ENCODE measurements around the gene FGGY. TPM values are rescaled to one million over a fixed set of nuclear protein-coding genes. Genes with fewer than 3 reads are reported as not detected.
A peak's percentile ranks its signal among the peaks of the same experiment; 100 is the strongest.

Gene FGGY
- total RNA-seq, 2 donors from 2014 or later, result 12.2 to 17.4 TPM

DNA sequence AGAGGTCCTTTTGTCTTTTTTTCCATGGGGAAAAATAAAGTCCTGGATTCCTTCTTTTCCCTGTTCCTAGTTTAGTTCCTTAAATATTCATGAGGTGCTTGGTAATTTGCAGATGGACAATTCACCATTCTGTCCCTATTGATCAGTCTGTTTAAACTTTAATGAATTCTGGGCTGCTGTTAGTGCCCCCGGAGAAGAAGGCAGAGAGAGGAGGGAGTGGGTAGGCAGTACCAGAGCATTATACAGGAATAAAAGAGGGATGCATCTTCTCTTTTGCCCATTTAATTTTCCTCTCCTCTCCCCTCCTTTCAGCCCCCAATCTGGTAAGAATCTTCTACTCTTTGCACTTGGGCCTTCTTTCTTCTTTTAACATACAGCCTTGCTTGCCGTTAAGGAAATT, 25.9 kb downstream of the FGGY start:
- Histone ChIP-seq H3K27ac (peak overlapping the region in 2 of 4 donors; percentile 19 to 25), H3K9me3 (no peaks in the 10 kb centered on the region), H3K4me1 (peaks cover 5% of the 10 kb centered on the region), H3K36me3 (replicated peaks in 1 of 2; ENCODE audit: insufficient read depth in 1 of 2, low read depth in 2 of 2) (no peaks in the 10 kb centered on the region), H3K4me3 (no peak overlapping the region), H3K27me3 (no peaks in the 10 kb centered on the region)
- intact Hi-C loops (cut with DNase I), result no loop called here
- TF ChIP-seq POLR2A (IDR thresholded peaks at IDR 0.05), result no peak
- TF ChIP-seq, protein P1, sequence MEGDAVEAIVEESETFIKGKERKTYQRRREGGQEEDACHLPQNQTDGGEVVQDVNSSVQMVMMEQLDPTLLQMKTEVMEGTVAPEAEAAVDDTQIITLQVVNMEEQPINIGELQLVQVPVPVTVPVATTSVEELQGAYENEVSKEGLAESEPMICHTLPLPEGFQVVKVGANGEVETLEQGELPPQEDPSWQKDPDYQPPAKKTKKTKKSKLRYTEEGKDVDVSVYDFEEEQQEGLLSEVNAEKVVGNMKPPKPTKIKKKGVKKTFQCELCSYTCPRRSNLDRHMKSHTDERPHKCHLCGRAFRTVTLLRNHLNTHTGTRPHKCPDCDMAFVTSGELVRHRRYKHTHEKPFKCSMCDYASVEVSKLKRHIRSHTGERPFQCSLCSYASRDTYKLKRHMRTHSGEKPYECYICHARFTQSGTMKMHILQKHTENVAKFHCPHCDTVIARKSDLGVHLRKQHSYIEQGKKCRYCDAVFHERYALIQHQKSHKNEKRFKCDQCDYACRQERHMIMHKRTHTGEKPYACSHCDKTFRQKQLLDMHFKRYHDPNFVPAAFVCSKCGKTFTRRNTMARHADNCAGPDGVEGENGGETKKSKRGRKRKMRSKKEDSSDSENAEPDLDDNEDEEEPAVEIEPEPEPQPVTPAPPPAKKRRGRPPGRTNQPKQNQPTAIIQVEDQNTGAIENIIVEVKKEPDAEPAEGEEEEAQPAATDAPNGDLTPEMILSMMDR (IDR thresholded peaks at IDR 0.05), result no peak
- DNase-seq (no peak), ATAC-seq (no peak)
- WGBS, 2 donors, result 45 to 62% methylated on average over 2 of the region's 2 CpGs

DNA sequence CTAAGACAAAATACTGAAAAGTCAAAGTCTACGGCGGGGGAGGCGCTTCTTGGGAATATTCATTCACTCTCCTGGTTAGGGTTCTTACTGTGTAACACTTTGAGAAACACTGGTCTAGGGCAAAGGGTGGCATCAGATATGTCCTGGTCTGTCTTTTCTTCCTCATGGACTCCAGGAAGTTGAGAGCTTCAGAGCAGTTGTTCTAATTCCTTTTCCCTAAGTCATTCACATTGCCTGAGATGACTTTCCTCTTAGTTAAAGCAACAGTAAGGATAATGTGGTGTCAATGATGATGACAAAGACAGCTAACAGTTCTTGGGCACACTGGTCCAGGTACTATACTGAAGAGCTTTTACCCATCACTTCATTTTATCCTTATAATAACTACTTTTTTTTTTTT, 27.0 kb downstream of the FGGY start:
- intact Hi-C loops (cut with DNase I), result no loop called here
- 97 to 99% methylated on average over 3 of the region's 3 CpGs for WGBS, 2 donors
- Histone ChIP-seq H3K9me3 (no peaks in the 10 kb centered on the region), H3K27me3 (no peaks in the 10 kb centered on the region), H3K36me3 (replicated peaks in 1 of 2; ENCODE audit: insufficient read depth in 1 of 2, low read depth in 2 of 2) (no peaks in the 10 kb centered on the region), H3K4me1 (peaks cover 5% of the 10 kb centered on the region), H3K4me3 (no peak overlapping the region), H3K27ac (peak overlapping the region in 1 of 4 donors; percentile 25)
- TF ChIP-seq, protein P1 (IDR thresholded peaks at IDR 0.05), result no peak
- TF ChIP-seq POLR2A (IDR thresholded peaks at IDR 0.05), result no peak
- ATAC-seq (no peak), DNase-seq (no peak)

DNA sequence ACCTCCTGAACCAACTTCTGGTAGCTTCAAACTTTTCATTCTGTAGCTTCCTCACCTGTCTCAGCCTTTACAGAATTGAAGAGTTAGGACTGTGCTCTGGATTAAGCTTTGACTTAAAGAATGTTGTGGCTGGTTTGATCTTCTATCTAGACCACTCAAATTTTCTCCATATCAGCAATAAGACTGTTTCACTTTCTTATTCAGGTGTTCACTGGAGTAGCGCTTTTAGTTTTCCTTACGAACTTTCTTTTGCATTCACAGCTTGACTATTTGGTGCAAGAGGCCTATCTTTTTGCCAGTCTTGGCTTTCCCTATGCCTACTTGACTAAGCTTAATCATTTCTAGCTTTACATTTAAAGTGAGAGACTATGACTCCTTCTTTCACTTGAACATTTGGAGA, 31.5 kb downstream of the FGGY start:
- WGBS, 2 donors, result 84 to 91% methylated on average over 2 of the region's 2 CpGs
- peaks cover 0 to 2% of the 10 kb centered on the region in 2 donors for H3K36me3 ChIP-seq (replicated peaks in 1 of 2; ENCODE audit: insufficient read depth in 1 of 2, low read depth in 2 of 2)
- no peaks in the 10 kb centered on the region for H3K27me3 ChIP-seq
- DNase-seq, result no peak
- no peak for ATAC-seq
- TF ChIP-seq POLR2A (IDR thresholded peaks at IDR 0.05), result no peak
- TF ChIP-seq, protein P1 (IDR thresholded peaks at IDR 0.05), result no peak
- H3K4me1 ChIP-seq, result no peaks in the 10 kb centered on the region
- H3K27ac ChIP-seq, result no peak overlapping the region
- no peak overlapping the region for H3K4me3 ChIP-seq
- no peaks in the 10 kb centered on the region for H3K9me3 ChIP-seq
- intact Hi-C loops (cut with DNase I), result no loop called here

DNA sequence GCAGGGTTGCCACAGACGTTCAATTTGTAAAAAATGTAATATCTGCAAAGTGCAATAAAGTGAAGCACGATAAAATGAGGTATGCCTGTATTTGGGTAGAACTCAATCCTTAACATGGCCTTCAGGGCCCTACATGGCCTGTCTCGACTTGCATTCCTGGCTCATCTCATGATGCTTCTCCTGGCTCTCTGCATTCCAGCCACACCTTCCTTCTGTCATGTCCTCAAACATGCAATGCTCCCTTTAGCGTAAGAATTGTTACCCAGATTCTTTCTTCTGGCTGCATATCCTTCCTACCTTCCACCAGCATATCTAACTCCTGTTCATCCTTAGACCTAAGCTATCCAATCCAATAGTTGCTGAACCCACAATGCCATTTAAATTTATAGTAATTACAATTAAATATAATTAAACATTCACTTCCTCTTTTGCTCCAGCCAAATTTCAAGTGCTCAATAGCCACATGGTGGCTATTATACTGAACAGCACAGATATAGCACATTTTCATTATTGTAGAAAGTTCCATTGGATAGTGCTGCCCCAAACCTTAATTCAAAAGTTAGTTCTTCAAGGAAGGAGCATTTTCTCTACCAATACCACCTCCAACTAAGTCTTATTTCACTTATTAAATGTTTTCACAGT, 32.6 kb downstream of the FGGY start:
- H3K4me3 ChIP-seq, result no peak overlapping the region
- H3K36me3 ChIP-seq (replicated peaks in 1 of 2; ENCODE audit: insufficient read depth in 1 of 2, low read depth in 2 of 2), result peaks cover 0 to 2% of the 10 kb centered on the region in 2 donors
- no peaks in the 10 kb centered on the region for H3K9me3 ChIP-seq
- DNase-seq (no peak), ATAC-seq (no peak)
- no peaks in the 10 kb centered on the region for H3K4me1 ChIP-seq
- intact Hi-C loops (cut with DNase I), result no loop called here
- WGBS, 2 donors, result 92 to 96% methylated on average over 4 of the region's 4 CpGs
- H3K27ac ChIP-seq, result no peak overlapping the region
- no peaks in the 10 kb centered on the region for H3K27me3 ChIP-seq
- TF ChIP-seq, protein P1 (IDR thresholded peaks at IDR 0.05), result no peak
- no peak for TF ChIP-seq POLR2A (IDR thresholded peaks at IDR 0.05)

All from body of pancreas (tissue), 4 donors.